RWPE2 (cell line): ENCODE results near the gene KIF6.

Experiments used
- ATAC-seq: fragments of 200-7000 bp; cut with Tn5 transposase; 3 replicates; pipeline ENCODE4 v1.9.1; 2021; ENCODE audit warnings: low read depth
- DNase-seq: peaks from one replicate; pipeline ENCODE4 v3.0.0-alpha.2; 2020; ENCODE audit warnings: low spot score
- H3K27ac ChIP-seq: fragments of 450-650 bp; 2 replicates; pipeline ENCODE4 v1.5.1; 2017; ENCODE audit warnings: mild to moderate bottlenecking; ENCODE audit not compliant: poor library complexity, severe bottlenecking
- H3K27me3 ChIP-seq: fragments of 250-450 bp; sonication (Bioruptor Pico); 2 replicates; pipeline ENCODE4 v1.5.1; 2021; ENCODE audit warnings: mild to moderate bottlenecking, moderate library complexity; ENCODE audit not compliant: insufficient read depth, poor library complexity, severe bottlenecking
- H3K36me3 ChIP-seq: fragments of 250-450 bp; sonication (Bioruptor Pico); 2 replicates; pipeline ENCODE4 v1.5.1; 2020; ENCODE audit warnings: low read depth, mild to moderate bottlenecking, moderate library complexity
- H3K4me1 ChIP-seq: fragments of 250-450 bp; sonication (Bioruptor Pico); 2 replicates; pipeline ENCODE4 v1.5.1; 2021; ENCODE audit warnings: mild to moderate bottlenecking, moderate library complexity; ENCODE audit not compliant: insufficient read depth, poor library complexity, severe bottlenecking
- H3K4me3 ChIP-seq: fragments of 250-450 bp; sonication (Bioruptor Pico); 2 replicates; pipeline ENCODE4 v1.5.1; 2021; ENCODE audit warnings: mild to moderate bottlenecking, moderate library complexity; ENCODE audit not compliant: severe bottlenecking
- H3K9me3 ChIP-seq: fragments of 250-450 bp; sonication (Bioruptor Pico); 2 replicates; pipeline ENCODE4 v1.5.1; 2021; ENCODE audit warnings: mild to moderate bottlenecking, moderate library complexity; ENCODE audit not compliant: severe bottlenecking
- TF ChIP-seq, protein P1 (sequence below): fragments of 450-650 bp; IDR thresholded peaks from one replicate; pipeline ENCODE4 v1.5.1; 2017; ENCODE audit warnings: mild to moderate bottlenecking, moderate library complexity; ENCODE audit not compliant: poor library complexity, severe bottlenecking

The KIF6 gene

GRCh38 chr6:39724787-39725631 is at the start of gene KIF6:
KIF6 (minus strand) TSS chr6:39725408; CDS start chr6:39725310, 98 bp downstream.
- H3K27ac ChIP-seq, result no peak within 1 kb of the TSS
- H3K9me3 ChIP-seq, result no peaks in the 10 kb centered on the region
- TF ChIP-seq, protein P1, sequence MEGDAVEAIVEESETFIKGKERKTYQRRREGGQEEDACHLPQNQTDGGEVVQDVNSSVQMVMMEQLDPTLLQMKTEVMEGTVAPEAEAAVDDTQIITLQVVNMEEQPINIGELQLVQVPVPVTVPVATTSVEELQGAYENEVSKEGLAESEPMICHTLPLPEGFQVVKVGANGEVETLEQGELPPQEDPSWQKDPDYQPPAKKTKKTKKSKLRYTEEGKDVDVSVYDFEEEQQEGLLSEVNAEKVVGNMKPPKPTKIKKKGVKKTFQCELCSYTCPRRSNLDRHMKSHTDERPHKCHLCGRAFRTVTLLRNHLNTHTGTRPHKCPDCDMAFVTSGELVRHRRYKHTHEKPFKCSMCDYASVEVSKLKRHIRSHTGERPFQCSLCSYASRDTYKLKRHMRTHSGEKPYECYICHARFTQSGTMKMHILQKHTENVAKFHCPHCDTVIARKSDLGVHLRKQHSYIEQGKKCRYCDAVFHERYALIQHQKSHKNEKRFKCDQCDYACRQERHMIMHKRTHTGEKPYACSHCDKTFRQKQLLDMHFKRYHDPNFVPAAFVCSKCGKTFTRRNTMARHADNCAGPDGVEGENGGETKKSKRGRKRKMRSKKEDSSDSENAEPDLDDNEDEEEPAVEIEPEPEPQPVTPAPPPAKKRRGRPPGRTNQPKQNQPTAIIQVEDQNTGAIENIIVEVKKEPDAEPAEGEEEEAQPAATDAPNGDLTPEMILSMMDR, result no peak
- H3K4me1 ChIP-seq, result no peaks in the 10 kb centered on the region
- peaks cover 2% of the 10 kb centered on the region for H3K27me3 ChIP-seq
- peak within 1 kb of the TSS; percentile 47 for H3K4me3 ChIP-seq
- ATAC-seq (peak; percentile 99), DNase-seq (peak; percentile 88)
- H3K36me3 ChIP-seq, result no peaks in the 10 kb centered on the region

DNA sequence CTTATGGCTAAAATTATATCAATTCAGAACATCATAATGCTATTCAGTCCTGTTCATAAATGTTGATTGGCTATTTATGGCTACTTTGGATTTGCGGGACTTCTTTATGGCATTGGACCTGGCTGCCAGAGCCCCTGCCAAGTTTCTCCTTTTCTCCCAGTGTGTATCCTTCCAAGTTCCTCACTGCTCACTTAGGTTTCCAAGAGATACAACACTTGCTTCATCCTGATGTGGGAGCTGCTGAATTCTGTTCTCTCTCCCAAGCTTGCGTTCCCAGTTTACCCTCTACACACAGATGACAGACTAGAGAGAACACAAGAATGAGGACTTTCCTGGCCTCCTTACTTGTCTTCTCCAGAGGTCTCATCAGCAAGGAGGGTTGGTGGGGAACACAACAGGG is 48.6 kb upstream of the KIF6 start:
- TF ChIP-seq, protein P1, result no peak
- no peaks in the 10 kb centered on the region for H3K36me3 ChIP-seq

GRCh38 chr6:39772559-39773273 is 47.5 kb upstream of the KIF6 start:
- no peak for DNase-seq
- no peak for ATAC-seq
- Histone ChIP-seq H3K27ac (no peak overlapping the region), H3K9me3 (no peaks in the 10 kb centered on the region), H3K4me1 (no peaks in the 10 kb centered on the region), H3K36me3 (no peaks in the 10 kb centered on the region), H3K4me3 (no peak overlapping the region), H3K27me3 (no peaks in the 10 kb centered on the region)
- TF ChIP-seq, protein P1, result no peak

More for the DNA sequence above, 48.6 kb upstream of the KIF6 start:
- no peaks in the 10 kb centered on the region for H3K4me1 ChIP-seq
- no peak overlapping the region for H3K27ac ChIP-seq
- no peak for DNase-seq
- H3K4me3 ChIP-seq, result no peak overlapping the region
- H3K9me3 ChIP-seq, result no peaks in the 10 kb centered on the region
- no peaks in the 10 kb centered on the region for H3K27me3 ChIP-seq
- ATAC-seq, result no peak

DNA sequence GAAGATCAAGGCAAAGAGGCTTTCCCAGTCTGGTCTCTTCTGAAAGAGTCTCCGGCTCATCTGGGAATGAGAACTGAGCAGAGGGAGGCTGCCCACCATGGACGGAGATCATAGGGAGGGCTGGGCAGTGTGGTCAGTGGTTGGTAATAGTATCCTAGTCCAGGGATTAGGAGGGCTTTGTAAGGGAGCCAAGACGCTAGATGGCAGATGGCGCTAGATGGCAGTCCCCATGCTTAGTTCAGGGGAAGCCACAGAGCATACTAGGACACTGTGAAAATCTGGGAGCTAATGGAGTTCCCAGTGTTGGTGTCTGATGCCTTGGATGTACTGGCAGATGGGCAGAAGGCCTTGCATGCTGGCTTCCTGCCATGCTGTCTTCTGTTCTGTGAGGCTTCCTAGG is 45.2 kb upstream of the KIF6 start:
- Histone ChIP-seq H3K36me3 (no peaks in the 10 kb centered on the region), H3K4me1 (no peaks in the 10 kb centered on the region), H3K27me3 (no peaks in the 10 kb centered on the region), H3K9me3 (no peaks in the 10 kb centered on the region), H3K4me3 (no peak overlapping the region), H3K27ac (no peak overlapping the region)
- DNase-seq (no peak), ATAC-seq (no peak)
- TF ChIP-seq, protein P1, result no peak
